ENCODE results near the gene SASH3. TPM values are rescaled to one million over a fixed set of nuclear protein-coding genes. Genes with fewer than 3 reads are reported as not detected.
A peak's percentile ranks its signal among the peaks of the same experiment; 100 is the strongest.

SASH3 gene
- total and polyA plus RNA-seq, 2 donors (not counting 1 experiment from before 2014, with no cell fraction given) = 224 to 240 TPM

DNA sequence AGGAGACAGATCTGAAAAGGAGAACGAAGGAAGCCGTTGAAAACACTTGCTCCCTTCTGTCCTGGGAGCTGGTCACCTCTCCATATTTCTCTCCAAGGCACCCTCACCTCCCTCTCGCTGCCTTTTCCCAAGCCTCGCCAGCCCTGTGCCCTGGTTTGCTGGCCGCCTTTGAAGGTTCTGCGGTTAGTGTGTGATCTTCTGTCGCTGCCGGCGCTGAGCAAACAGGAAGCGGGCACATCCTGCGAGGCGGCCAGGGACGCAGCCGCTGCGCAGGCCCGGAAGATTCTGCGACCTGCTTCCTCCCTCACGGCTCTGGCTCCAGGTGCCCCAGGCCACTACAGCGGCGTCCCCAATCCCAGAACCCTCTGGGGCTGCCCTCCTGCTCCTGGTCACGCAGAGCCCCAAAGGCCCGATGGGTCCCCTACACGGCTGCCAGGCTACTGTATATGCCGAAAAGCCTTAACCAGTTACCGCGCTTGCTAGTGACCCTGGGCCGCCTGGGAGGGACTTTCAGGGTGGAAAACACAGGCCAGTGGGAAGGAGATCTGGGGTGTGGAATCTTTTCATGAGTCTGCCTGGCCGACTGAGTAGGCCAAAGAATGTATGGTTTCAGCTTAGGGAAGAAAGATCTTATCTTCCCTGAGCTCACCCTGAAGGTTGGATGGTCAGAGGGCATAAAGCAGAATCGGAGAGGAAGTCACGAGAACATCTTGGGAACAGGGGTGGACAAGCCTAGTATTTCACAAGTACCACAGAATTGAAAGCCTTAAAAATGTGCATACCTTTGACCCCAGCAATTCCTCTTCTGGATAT, 2.3 kb upstream of the SASH3 start:
- Histone ChIP-seq H3K4me2 (replicated peaks; ENCODE audit: low read depth, low read length, poor library complexity, severe bottlenecking) (peak overlapping the region; percentile 82), H4K20me1 (ENCODE audit: control insufficient read depth, insufficient read depth, low read length, poor library complexity, severe bottlenecking) (peaks cover 11% of the 10 kb centered on the region), H3K4me1 (ENCODE audit: control insufficient read depth in 2 of 2, insufficient read depth in 2 of 2, low read length in 2 of 2) (peaks cover 71 to 83% of the 10 kb centered on the region in 2 donors), H3K4me3 (ENCODE audit: control extremely low read depth in 1 of 5, extremely low read depth in 1 of 5, insufficient read depth in 1 of 5, low read depth in 2 of 5, low read length in 4 of 5) (peak overlapping the region in 4 of 5 experiments; percentile 50 to 61 (median 51)), H3K79me2 (ENCODE audit: control insufficient read depth, insufficient read depth, low read length) (peaks cover 53% of the 10 kb centered on the region), H3K9me3 (ENCODE audit: control extremely low read depth in 1 of 3, control insufficient read depth in 2 of 3, insufficient read depth in 1 of 3, low read length in 2 of 3) (no peaks in the 10 kb centered on the region), H2AFZ (ENCODE audit: insufficient read depth, low read depth, low read length, poor library complexity, severe bottlenecking) (peak overlapping the region; percentile 12), H3K9ac (ENCODE audit: low read length) (peak overlapping the region; percentile 69), H3K36me3 (replicated peaks in 1 of 2; ENCODE audit: control extremely low read depth in 1 of 2, control insufficient read depth in 1 of 2, extremely low read depth in 1 of 2, insufficient read depth in 2 of 2, low read length in 1 of 2) (peaks cover 0 to 6% of the 10 kb centered on the region in 2 experiments), H3K27me3 (replicated peaks in 1 of 4; ENCODE audit: control extremely low read depth in 1 of 4, control insufficient read depth in 3 of 4, insufficient read depth in 4 of 4, low read length in 3 of 4) (no peaks in the 10 kb centered on the region), H3K27ac (ENCODE audit: low read length in 2 of 2) (peak overlapping the region; percentile 97 to 99)
- Mint-ChIP-seq H3K4me1 (peaks cover 58% of the 10 kb centered on the region), H3K27me3 (no peaks in the 10 kb centered on the region), H3K9me3 (ENCODE audit: insufficient read depth) (no peaks in the 10 kb centered on the region), H3K27ac (peak overlapping the region; percentile 99), H3K4me3 (peak overlapping the region; percentile 88)
- intact Hi-C loops (cut with micrococcal nuclease) = loop anchor here (5.0 kb wide), 1 partner anchor 45 kb away; no protein-coding TSS in a partner anchor
- ATAC-seq (ENCODE audit: low read depth) (peak; percentile 21), DNase-seq (peak; percentile 85)
- TF ChIP-seq, protein P1, sequence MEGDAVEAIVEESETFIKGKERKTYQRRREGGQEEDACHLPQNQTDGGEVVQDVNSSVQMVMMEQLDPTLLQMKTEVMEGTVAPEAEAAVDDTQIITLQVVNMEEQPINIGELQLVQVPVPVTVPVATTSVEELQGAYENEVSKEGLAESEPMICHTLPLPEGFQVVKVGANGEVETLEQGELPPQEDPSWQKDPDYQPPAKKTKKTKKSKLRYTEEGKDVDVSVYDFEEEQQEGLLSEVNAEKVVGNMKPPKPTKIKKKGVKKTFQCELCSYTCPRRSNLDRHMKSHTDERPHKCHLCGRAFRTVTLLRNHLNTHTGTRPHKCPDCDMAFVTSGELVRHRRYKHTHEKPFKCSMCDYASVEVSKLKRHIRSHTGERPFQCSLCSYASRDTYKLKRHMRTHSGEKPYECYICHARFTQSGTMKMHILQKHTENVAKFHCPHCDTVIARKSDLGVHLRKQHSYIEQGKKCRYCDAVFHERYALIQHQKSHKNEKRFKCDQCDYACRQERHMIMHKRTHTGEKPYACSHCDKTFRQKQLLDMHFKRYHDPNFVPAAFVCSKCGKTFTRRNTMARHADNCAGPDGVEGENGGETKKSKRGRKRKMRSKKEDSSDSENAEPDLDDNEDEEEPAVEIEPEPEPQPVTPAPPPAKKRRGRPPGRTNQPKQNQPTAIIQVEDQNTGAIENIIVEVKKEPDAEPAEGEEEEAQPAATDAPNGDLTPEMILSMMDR (IDR thresholded peaks at IDR 0.05) = no peak
- no peak for TF ChIP-seq EZH2 (IDR thresholded peaks at IDR 0.05; ENCODE audit: borderline replicate concordance, insufficient read depth, low read depth, low read length, poor library complexity, severe bottlenecking)
- ChIA-PET POLR2A (interaction anchor here (0.8 to 1.0 kb wide), 4 partner anchors 9 to 40 kb away, joined by 3 to 5 read pairs (median 3); no protein-coding TSS in a partner anchor), CTCF (interaction anchor here (0.9 to 1.5 kb wide), 4 partner anchors 19 to 284 kb away, joined by 3 to 6 read pairs (median 4); no protein-coding TSS in a partner anchor)
- WGBS (ENCODE audit: insufficient coverage) = 0% methylated on average over 21 of the region's 30 CpGs
